Liver (tissue), 9 donors: ENCODE measurements around the gene SERINC5. TPM values are rescaled to one million over a fixed set of nuclear protein-coding genes. Genes with fewer than 3 reads are reported as not detected.

ENCODE experiments used
- DNase-seq: peaks from one replicate; pipeline ENCODE4 v3.0.0-alpha.2; 2017; ENCODE audit warnings: low spot score
- H3K27ac ChIP-seq, 2 donors: one replicate each; pipeline ENCODE4 v1.7.0; 2013; ENCODE audit warnings: inconsistent platforms in 2 of 2, low read length in 2 of 2, control low read depth in 1 of 2, low read depth in 1 of 2, mild to moderate bottlenecking in 1 of 2
- H3K27me3 ChIP-seq, 4 donors: one replicate each; pipeline versions ENCODE4 v1.6.1 to v1.7.0; 2013; ENCODE audit warnings: low read length in 3 of 4, inconsistent platforms in 1 of 4, mild to moderate bottlenecking in 1 of 4, moderate library complexity in 1 of 4; ENCODE audit not compliant: control insufficient read depth in 4 of 4, insufficient read depth in 4 of 4
- H3K36me3 ChIP-seq, 4 donors: one replicate each; pipeline versions ENCODE4 v1.6.1 to v1.7.0; 2013; ENCODE audit warnings: low read length in 3 of 4, mild to moderate bottlenecking in 3 of 4, low read depth in 1 of 4, moderate library complexity in 1 of 4; ENCODE audit not compliant: control insufficient read depth in 4 of 4, insufficient read depth in 3 of 4
- H3K4me1 ChIP-seq, 4 donors: one replicate each; pipeline versions ENCODE4 v1.6.1 to v1.7.0; 2013; ENCODE audit warnings: low read length in 3 of 4, mild to moderate bottlenecking in 3 of 4, moderate library complexity in 1 of 4; ENCODE audit not compliant: control insufficient read depth in 4 of 4, insufficient read depth in 4 of 4
- H3K4me3 ChIP-seq, 3 donors: one replicate each; pipeline versions ENCODE4 v1.6.1 to v1.7.0; 2013; ENCODE audit warnings: low read length in 3 of 3, control low read depth in 1 of 3, low read depth in 1 of 3, mild to moderate bottlenecking in 1 of 3
- H3K9ac ChIP-seq, 2 donors: one replicate each; pipeline ENCODE4 v1.7.0; 2013; ENCODE audit warnings: low read length in 2 of 2, mild to moderate bottlenecking in 2 of 2, moderate library complexity in 2 of 2, control low read depth in 1 of 2, low read depth in 1 of 2
- H3K9me3 ChIP-seq, 4 donors: one replicate each; pipeline versions ENCODE4 v1.6.1 to v1.7.0; 2013; ENCODE audit warnings: low read length in 3 of 4; ENCODE audit not compliant: control insufficient read depth in 4 of 4
- FOXA1 ChIP-seq: IDR thresholded peaks from 2 replicates; pipeline ENCODE4 v1.6.1; 2016; ENCODE audit warnings: antibody characterized with exemption
- FOXA2 ChIP-seq: IDR thresholded peaks from 2 replicates; pipeline ENCODE4 v1.6.1; 2016; ENCODE audit warnings: antibody characterized with exemption
- GABPA ChIP-seq, 2 donors: IDR thresholded peaks in 1 of 2; conservative IDR thresholded peaks in 1 of 2; 2 replicates each; pipeline ENCODE4 v1.6.1; 2016; ENCODE audit warnings: antibody characterized with exemption in 2 of 2, mild to moderate bottlenecking in 1 of 2, moderate library complexity in 1 of 2
- HNF4A ChIP-seq, 2 donors: conservative IDR thresholded peaks; 2 replicates each; pipeline ENCODE4 v1.6.1; 2016; ENCODE audit warnings: antibody characterized with exemption in 2 of 2, mild to moderate bottlenecking in 2 of 2
- HNF4G ChIP-seq: IDR thresholded peaks from 2 replicates; pipeline ENCODE4 v1.6.1; 2016; ENCODE audit warnings: antibody characterized with exemption
- JUND ChIP-seq, 2 donors: IDR thresholded peaks; 2 replicates each; pipeline ENCODE4 v1.6.1; 2016; ENCODE audit warnings: antibody characterized with exemption in 2 of 2
- RAD21 ChIP-seq, 2 donors: IDR thresholded peaks; 2 replicates each; pipeline ENCODE4 v1.6.1; 2016; ENCODE audit warnings: antibody characterized with exemption in 2 of 2, mild to moderate bottlenecking in 2 of 2
- RXRA ChIP-seq, 2 donors: IDR thresholded peaks; 2 replicates each; pipeline ENCODE4 v1.6.1; 2017 to 2018; ENCODE audit warnings: antibody characterized with exemption in 2 of 2, mild to moderate bottlenecking in 1 of 2
- SP1 ChIP-seq: IDR thresholded peaks from 2 replicates; pipeline ENCODE4 v1.6.1; 2018; ENCODE audit warnings: antibody characterized with exemption, mild to moderate bottlenecking
- TAF1 ChIP-seq: conservative IDR thresholded peaks from 2 replicates; pipeline ENCODE4 v1.6.1; 2016; ENCODE audit warnings: antibody characterized with exemption, mild to moderate bottlenecking
- YY1 ChIP-seq: IDR thresholded peaks from 2 replicates; pipeline ENCODE4 v1.6.1; 2016; ENCODE audit warnings: antibody characterized with exemption, mild to moderate bottlenecking
- WGBS: extraction: QIAGEN DNeasy Blood & Tissue Kit; methylation state at CpG from one replicate; pipeline ENCODE4 v1.1.7; 2013; 5-methylcytosine and 5-hydroxymethylcytosine counted together
- polyA plus RNA-seq, 2 donors: library from polyadenylated mRNA; stranded (reverse) in 1 of 2; unstranded in 1 of 2; fragments of 200-250 nt in 1 of 2; fragments of >200 nt in 1 of 2; fragmentation: Nextera tagmentation in 1 of 2; extraction: Ambion mirVana in 1 of 2; gene quantifications; one replicate each; pipeline versions ENCODE4 v1.2.1 to v1.2.3, GENCODE V29; 2013 to 2015
- total RNA-seq, 2 donors: library from RNA; depleted of rRNA; stranded (reverse); fragments of >200 nt; gene quantifications; one replicate each; pipeline ENCODE4 v1.2.3, GENCODE V29; 2014
- TF ChIP-seq, protein P1 (sequence below): IDR thresholded peaks from 2 replicates; pipeline ENCODE4 v1.6.1; 2016; ENCODE audit warnings: antibody characterized with exemption
- TF ChIP-seq, protein P2 (sequence below): IDR thresholded peaks from 2 replicates; pipeline ENCODE4 v1.6.1; 2016; ENCODE audit warnings: antibody characterized with exemption
- TF ChIP-seq, protein P3 (sequence below): IDR thresholded peaks from 2 replicates; pipeline ENCODE4 v1.6.1; 2016; ENCODE audit warnings: antibody characterized with exemption, mild to moderate bottlenecking
- TF ChIP-seq, protein P4 (sequence below): fragments of 150-350 bp; IDR thresholded peaks from 2 replicates; pipeline ENCODE4 v1.5.1; 2017; ENCODE audit warnings: improper control_type of control experiment, low read depth, low read length; ENCODE audit not compliant: missing input control
- donor health status: healthy.
- donor health status: healthy.
- donor health status: healthy.
- donor health status: healthy.
- donor health status: healthy.

The SERINC5 gene
- total and polyA plus RNA-seq, 4 donors = 22.2 to 82.3 (median 32.0) TPM

DNA sequence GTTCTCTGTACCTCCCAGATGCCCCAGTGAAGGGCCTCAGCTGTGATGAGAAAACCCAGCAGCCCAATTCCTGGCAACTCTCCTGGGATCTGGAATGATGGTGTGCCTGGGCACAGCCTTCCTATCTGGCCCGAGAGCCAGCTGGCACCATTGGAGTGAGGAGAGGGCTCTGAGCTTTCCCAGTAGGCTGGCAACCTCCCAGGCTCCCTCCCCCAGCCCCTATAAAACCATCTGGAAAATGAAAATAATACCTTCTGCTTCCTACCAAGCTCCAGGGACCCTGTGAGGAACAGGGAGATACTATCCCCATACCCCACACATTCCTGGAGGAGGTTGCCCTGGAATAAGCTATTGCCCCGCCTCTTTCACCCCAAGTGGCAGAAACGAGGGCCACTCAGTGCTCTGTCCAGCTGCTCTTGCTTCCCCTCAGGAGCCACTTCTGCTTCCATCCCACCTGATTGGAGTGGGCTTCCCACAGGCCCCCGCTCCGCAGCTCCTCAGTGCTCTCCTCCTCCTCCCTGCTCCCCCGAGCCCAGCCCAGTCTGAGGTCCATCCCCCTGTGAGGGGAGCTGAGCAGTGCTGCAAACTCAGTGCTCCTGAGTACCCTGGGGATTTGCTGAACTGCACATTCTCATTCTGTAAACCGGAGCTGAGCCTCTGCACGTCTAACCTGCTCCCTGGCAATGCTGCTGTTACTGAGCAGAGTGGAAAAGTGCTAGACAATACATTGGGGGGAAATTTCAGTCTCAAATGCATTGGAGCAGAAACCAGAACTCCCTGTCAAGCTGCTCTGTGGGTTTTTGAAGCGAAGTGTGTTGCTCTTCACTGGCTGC lies 146.0 kb downstream of the SERINC5 start:
- Histone ChIP-seq H3K9ac (no peak overlapping the region), H3K36me3 (peaks cover 0 to 1% (median 0%) of the 10 kb centered on the region in 4 donors), H3K9me3 (no peaks in the 10 kb centered on the region), H3K4me3 (no peak overlapping the region), H3K4me1 (no peaks in the 10 kb centered on the region), H3K27me3 (no peaks in the 10 kb centered on the region), H3K27ac (no peak overlapping the region)
- no peak for DNase-seq
- WGBS = 84% methylated on average over 9 of the region's 9 CpGs
- TF ChIP-seq, protein P1, sequence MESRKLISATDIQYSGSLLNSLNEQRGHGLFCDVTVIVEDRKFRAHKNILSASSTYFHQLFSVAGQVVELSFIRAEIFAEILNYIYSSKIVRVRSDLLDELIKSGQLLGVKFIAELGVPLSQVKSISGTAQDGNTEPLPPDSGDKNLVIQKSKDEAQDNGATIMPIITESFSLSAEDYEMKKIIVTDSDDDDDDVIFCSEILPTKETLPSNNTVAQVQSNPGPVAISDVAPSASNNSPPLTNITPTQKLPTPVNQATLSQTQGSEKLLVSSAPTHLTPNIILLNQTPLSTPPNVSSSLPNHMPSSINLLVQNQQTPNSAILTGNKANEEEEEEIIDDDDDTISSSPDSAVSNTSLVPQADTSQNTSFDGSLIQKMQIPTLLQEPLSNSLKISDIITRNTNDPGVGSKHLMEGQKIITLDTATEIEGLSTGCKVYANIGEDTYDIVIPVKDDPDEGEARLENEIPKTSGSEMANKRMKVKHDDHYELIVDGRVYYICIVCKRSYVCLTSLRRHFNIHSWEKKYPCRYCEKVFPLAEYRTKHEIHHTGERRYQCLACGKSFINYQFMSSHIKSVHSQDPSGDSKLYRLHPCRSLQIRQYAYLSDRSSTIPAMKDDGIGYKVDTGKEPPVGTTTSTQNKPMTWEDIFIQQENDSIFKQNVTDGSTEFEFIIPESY = no peak
- no peak for TF ChIP-seq RXRA (IDR thresholded peaks at IDR 0.05)
- no peak for TF ChIP-seq HNF4G
- no peak for TF ChIP-seq GABPA (IDR thresholded peaks at IDR 0.05 in 1 of 2, conservative IDR thresholded peaks at IDR 0.05 in 1 of 2)
- no peak for TF ChIP-seq YY1
- TF ChIP-seq FOXA2 = no peak
- TF ChIP-seq, protein P2, sequence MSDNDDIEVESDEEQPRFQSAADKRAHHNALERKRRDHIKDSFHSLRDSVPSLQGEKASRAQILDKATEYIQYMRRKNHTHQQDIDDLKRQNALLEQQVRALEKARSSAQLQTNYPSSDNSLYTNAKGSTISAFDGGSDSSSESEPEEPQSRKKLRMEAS = no peak
- TF ChIP-seq, protein P3, sequence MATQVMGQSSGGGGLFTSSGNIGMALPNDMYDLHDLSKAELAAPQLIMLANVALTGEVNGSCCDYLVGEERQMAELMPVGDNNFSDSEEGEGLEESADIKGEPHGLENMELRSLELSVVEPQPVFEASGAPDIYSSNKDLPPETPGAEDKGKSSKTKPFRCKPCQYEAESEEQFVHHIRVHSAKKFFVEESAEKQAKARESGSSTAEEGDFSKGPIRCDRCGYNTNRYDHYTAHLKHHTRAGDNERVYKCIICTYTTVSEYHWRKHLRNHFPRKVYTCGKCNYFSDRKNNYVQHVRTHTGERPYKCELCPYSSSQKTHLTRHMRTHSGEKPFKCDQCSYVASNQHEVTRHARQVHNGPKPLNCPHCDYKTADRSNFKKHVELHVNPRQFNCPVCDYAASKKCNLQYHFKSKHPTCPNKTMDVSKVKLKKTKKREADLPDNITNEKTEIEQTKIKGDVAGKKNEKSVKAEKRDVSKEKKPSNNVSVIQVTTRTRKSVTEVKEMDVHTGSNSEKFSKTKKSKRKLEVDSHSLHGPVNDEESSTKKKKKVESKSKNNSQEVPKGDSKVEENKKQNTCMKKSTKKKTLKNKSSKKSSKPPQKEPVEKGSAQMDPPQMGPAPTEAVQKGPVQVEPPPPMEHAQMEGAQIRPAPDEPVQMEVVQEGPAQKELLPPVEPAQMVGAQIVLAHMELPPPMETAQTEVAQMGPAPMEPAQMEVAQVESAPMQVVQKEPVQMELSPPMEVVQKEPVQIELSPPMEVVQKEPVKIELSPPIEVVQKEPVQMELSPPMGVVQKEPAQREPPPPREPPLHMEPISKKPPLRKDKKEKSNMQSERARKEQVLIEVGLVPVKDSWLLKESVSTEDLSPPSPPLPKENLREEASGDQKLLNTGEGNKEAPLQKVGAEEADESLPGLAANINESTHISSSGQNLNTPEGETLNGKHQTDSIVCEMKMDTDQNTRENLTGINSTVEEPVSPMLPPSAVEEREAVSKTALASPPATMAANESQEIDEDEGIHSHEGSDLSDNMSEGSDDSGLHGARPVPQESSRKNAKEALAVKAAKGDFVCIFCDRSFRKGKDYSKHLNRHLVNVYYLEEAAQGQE = no peak
- no peak for TF ChIP-seq JUND (IDR thresholded peaks at IDR 0.05)
- TF ChIP-seq RAD21 (IDR thresholded peaks at IDR 0.05) = no peak
- TF ChIP-seq, protein P4, sequence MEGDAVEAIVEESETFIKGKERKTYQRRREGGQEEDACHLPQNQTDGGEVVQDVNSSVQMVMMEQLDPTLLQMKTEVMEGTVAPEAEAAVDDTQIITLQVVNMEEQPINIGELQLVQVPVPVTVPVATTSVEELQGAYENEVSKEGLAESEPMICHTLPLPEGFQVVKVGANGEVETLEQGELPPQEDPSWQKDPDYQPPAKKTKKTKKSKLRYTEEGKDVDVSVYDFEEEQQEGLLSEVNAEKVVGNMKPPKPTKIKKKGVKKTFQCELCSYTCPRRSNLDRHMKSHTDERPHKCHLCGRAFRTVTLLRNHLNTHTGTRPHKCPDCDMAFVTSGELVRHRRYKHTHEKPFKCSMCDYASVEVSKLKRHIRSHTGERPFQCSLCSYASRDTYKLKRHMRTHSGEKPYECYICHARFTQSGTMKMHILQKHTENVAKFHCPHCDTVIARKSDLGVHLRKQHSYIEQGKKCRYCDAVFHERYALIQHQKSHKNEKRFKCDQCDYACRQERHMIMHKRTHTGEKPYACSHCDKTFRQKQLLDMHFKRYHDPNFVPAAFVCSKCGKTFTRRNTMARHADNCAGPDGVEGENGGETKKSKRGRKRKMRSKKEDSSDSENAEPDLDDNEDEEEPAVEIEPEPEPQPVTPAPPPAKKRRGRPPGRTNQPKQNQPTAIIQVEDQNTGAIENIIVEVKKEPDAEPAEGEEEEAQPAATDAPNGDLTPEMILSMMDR = no peak

DNA sequence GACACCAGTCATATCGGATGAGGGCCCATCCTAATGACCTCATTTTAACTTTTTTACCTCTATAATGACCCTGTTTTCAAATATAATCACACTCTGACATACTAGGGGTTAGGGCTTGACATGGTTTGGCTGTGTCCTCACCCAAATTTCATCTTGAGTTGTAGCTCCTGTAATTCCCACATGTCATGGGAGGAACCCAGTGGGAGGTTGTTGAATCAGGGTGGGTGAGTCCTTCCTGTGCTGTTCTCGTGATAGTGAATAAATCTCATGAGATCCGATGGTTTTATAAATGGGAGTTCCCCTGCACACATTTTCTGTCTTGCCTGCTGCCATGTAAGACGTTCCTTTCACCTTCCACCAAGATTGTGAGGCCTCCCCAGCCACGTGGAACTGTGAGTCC lies 148.9 kb downstream of the SERINC5 start:
- no peak for DNase-seq
- Histone ChIP-seq H3K27ac (no peak overlapping the region), H3K4me3 (no peak overlapping the region), H3K36me3 (no peaks in the 10 kb centered on the region), H3K27me3 (no peaks in the 10 kb centered on the region), H3K4me1 (no peaks in the 10 kb centered on the region), H3K9ac (no peak overlapping the region), H3K9me3 (no peaks in the 10 kb centered on the region)
- 77% methylated on average over 5 of the region's 5 CpGs for WGBS
- TF ChIP-seq FOXA1 (no peak), SP1 (no peak), FOXA2 (no peak), RXRA (IDR thresholded peaks at IDR 0.05) (no peak), GABPA (IDR thresholded peaks at IDR 0.05 in 1 of 2, conservative IDR thresholded peaks at IDR 0.05 in 1 of 2) (no peak), TAF1 (no peak), YY1 (no peak), HNF4A (conservative IDR thresholded peaks at IDR 0.05) (no peak), RAD21 (IDR thresholded peaks at IDR 0.05) (no peak)
- TF ChIP-seq, protein P1 = no peak
- TF ChIP-seq, protein P4 = no peak
